SHP77 treated with DMSO at 0.1 percent for 48 hours (cell line): Measurements from ENCODE around the gene CCDC157.
"Not testable (repeated sequence)": the region's sequence is repeated elsewhere in the genome, so short reads cannot be mapped to it uniquely, and the experiment has no call there.

Experiments
- DNase-seq: peaks from one replicate; lab custom pipeline; 2025; lab: John Stamatoyannopoulos, UW

CCDC157 gene

DNA sequence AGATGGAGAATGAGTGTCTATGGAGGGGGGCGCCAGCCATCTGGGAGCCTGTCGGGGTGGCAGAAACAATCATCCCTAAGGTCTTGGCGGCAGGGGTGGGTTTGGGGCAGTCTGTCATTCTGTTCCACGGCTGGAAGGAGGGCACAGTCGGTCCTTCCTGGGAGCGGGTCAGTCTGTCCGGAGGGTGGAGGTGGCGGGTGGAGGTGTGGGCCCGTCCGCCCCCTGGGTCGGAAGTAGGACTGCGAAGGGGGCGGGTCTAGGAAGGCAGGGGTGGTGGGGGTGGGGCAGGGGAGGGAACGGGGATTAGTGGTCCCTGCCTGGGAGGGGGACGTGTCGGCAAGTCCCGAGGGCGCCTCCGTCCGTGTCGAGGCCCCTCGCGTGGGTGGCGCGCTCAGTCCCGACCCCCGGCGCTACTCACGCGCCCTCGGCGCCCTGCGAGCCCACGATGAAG lies 30.5 kb upstream of the CCDC157 start:
- DNase-seq, result no peak

DNA sequence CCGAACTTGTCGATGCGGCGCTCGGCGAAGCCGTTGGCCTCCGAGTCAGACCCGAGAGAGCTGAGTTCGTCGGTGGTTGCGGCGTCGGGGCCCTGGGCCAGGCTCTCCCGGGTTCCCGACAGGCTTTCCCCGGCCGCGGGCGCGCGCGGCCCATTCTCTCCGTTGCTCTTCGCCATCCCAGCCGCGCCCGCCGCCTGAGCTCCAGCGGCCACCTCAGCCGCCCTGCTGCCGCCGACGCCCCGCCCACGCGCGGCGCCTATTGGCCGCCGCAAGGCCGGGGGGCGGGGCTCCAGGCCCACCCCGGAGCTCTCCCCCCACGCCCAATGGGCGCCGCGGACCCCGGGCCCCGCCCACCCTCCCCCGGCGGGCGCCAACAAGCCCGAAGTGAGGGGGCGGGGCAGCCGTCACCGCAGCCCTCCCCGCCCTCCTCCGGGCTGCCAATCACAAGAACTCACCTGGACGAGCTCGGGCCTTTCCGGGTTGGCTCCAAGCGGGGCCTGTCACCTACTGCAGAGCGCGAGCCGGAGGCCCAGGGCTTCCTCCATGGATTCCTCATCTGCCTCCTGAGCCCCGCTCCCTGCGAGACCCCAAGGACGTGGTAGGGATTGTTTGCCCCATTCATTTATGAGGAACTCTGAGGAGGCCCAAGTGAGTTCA lies 30.0 kb upstream of the CCDC157 start, which contains the start of gene TBC1D10A:
TBC1D10A (minus strand) TSS at position 236 of the 657 bp plus-strand sequence; CDS start at position 176, 60 bp downstream.
- peak; percentile 85 for DNase-seq

DNA sequence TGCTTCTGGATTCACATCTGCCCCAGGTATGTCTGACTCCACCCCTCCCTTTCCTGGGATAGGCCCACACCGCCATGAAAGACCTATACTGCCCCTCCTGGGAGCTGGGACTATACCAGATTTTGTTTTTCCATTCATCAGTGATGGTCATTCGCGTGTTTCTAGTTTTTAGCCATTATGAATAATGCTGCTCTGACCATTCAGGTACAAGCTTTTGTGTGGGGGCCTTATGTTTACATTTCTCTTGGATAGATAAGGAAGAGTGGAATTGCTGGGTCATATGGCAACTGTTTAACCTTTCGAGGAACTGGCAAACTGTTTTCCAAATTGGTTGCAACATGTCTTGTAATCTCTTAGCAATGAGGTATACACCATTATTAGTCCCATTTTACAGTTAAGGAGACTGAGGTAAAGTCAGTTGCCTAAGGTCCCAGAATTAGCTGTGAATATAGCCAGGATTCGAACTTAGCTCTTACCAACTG lies 28.9 kb upstream of the CCDC157 start:
- DNase-seq, result no peak

DNA sequence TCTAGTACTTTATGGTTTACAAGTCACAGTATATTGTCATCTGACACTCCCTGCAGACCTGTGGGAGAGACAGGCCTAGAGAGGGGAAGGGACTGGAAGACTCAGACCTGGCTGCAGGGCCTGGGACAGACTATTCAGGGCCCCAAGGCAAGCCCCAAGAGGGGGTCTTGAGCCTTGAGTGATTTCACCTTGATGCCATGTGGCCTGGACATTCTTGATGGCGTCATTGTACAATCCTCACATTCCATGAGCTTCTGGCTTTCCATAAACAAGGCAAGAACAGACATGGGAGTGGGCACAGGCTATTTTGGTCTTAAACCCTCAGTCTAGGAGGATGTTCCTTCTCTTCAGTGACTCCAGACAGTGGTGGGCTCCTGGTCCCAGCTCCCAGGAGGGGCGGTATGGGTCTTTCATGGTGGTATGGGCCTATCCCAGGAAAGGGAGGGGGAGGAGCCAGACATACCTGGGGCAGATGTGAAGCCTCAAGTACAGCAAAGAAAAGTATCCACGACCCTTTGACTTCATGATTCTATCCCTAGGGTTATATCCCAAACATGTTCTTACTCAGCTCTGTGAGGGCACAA lies 28.2 kb upstream of the CCDC157 start:
- DNase-seq, result no peak

DNA sequence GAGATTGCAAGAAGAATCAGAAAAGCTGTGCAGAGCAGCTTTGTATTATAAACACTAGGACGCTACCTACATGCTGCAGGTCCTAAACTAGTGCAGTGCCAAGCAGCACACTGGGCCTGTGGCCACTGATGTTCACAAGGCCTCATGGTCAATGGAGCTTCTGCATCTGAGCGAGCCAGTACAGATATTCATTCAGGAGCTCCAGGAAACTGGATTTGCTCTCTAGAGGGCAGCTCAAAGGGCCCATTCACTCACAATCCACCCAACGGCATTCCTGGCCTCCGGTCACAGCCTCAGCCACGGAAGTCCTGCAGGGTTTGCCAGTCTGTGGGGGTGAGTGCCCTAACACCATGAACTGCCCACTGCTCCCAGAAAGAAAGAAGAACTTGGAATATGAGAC lies 24.3 kb upstream of the CCDC157 start:
- no peak for DNase-seq

DNA sequence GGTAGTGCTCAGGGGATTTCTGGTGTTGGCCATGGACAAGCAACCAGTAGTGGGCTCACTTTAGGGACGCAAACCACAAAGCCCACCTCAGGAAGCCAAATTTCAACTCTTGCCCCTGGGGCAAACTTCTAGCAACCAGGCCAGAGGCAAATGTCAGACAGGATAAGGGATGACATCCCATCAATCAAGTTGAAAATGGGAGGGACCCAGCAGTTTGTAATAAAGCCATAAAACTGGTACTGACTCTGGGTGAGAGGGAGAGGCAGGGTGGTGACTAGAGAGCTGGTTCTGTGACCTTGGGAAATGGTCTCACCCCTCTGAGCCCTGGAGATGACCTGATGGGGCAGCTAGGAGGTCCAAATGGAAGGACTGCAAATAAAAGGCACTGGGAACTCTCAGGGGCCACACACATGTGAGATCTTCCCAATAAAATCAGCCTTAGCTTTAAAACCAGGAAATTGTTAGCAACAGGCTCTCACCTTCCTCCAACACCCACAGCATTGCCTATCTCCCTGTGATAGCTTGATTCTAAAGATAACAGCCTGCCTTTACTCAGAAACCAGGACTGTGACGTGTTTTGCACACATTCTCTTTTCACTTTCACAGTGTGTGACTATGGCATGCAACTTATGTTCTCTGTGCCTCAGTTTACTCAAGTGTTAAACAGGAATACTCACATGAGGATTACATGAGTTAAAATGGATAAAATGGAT lies 23.7 kb upstream of the CCDC157 start:
- no peak for DNase-seq

DNA sequence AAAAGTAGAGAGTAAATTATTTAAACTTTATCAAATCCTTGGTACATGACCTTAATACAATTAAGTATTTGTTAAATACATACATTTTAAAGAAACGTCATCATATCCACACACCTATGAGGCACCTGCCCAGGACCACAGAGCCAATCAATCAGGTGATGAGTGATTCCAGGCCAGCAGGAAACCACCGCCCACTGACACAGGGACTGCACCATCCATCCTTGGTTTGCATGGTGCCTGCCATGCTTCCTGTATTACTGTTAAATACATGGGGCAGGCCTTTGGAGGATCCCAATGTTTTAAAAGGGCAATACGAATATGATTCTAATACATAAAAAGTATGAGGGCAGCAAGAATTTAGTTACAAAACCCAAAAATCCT lies 23.1 kb upstream of the CCDC157 start:
- DNase-seq, result no peak

DNA sequence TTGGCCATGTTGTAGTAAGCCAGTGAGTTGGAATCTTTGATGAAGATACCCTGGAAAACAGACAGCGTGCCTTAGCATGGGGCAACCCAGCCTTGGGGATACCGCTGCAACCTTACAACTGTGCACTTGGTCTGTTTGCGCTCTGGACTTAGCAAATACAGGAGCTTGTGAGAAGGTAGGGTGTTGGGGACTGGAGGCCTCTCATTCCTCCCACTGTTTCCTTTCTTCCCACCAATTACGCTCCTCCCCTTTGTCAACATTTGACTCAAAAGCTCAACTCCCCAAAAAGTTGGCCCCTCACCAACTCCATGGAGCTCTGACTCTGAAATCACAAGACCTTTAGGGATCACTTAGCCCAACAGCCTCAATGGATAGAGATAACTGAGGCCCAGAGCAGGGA lies 22.2 kb upstream of the CCDC157 start:
- DNase-seq, result no peak

DNA sequence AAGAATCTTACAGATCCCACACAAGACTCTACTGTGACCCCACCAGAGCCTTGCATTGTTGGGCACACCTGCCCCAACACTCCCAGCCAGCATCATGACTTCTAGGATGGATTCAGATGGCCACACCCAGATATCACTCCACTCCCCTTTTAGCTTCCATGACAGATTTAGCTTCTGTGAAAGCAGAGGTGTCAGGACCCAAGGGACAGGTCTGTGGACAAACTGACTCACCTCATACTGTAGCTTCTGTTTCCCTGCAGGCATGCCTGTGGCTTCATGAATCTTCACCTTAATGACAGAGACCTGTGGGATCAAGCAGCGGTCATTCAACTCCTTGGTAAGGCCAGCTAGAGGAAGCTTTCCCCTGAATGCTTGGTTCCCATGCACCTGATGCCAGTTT lies 21.6 kb upstream of the CCDC157 start:
- no peak for DNase-seq

DNA sequence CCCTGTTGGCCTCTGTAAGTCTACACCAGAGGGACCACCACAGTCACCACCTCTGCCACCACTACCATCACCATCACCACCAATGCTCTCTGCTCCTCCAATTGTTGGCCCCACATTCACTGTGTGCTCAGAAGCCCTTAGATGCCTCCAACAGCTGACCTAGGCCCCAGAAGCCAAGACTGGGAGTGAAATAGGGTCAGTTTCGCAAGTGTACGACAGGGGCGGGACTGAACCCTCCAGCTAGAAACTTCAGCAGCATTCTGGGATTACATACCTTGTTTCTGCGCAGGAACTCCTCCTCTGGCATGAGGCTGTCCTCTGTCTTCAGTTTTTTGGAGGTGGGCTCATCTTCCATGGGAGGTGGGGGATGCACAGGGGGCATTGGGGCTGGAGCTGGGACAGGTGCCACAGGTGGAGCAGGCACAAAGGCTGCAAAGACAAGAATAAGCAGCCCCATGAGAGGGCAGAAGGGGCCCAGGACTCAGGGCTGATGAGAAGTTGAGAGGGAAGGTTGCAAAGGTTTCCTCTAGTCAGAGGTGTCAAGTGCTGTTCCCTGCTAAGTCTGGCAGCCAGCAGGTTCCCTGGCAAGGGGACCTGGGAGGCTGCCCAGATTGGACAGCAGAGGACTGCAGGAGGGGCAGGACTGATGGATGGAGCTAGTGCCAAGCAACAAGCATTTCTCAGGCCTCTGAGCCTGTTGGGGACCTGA lies 19.9 kb upstream of the CCDC157 start:
- no peak for DNase-seq

DNA sequence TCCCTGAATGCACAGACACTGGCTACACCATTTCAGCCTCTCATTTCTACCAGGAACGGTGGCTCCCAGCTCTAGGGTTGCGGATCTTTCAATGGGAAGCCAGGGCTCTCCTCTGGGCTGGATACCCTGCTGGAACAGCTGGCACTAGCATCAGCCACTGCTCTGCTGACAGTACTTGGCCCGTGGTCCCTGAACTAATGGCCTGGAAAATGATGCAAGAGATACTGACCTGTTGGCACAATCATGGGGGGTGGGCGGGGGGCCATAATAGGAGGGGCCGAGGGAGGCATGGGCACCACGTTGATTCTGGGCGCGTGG lies 19.4 kb upstream of the CCDC157 start:
- no peak for DNase-seq

DNA sequence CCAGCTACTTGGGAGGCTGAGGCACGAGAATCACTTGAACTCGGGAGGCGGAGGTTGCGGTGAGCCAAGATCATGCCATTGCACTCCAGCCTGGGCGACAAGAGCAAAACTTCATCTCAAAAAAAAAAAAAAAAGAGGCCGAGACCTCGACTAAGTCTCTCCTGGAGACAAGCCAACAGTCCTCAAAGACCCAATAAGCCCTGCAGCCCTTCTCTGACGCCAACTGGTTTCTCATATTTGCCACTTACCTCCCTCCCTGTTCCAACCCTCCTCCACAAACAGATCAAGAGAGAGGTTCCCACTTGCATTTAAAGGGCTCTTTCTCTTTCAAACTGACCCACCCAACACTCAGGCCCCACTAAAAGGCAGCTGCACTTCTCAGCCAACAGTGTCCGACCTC lies 18.5 kb upstream of the CCDC157 start:
- DNase-seq, result not testable (repeated sequence)

DNA sequence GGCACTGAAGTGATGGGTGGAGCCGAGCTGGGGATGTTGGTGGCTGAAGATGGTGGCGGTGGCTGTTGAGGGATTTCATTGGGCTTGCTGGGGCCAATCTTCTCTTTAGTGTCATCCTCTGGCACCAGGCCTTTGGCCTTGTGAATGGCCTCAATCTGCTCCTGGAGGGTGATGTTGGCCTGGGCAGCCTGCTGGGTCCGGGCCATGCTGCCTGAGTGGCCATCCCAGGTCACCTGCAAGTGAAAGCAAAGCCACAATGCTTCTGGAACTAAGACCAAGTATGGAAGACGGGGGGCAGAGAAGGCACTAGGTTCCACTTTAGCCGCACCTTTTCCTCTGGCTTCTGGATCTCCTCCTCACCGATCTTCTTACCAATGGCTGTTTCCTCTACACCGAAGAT lies 18.0 kb upstream of the CCDC157 start:
- DNase-seq, result no peak

DNA sequence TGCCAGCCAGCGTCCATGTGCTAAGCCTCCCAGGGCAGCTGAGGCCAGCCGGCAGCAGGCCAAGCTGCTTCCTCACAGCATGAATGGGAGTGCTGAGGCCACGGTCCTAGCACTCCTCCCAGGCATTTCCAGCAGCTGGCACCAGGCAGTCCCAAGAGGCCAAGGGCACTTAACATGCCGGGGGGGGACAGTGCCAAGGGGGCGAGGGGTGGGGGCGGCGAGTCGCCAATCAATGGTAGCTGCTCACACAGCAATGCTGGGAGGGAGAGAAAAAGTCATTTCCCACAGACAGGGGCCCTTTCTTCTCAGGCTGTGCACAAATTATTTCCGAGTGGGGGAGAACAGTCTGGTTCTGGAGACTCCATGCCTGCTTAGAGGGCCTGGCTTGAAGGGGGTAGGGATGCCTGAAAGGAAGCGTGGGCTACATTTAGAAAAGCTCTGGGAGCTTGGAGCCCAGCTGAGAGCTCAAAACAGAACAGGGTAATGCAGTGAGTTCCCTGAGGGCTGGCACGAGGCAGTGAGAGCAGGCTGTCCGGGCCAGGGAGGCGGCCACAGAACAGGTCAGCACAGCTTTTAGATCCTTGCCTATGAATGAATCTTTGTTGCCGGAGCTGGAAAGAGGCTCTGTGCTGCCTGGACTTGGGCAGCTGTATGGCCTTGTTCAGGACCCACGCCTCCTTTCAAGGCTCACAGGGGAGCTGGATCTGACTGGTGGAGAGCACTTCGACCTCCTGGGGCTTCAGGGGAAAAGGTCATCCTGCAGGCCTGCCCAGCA lies 15.7 kb upstream of the CCDC157 start:
- DNase-seq, result no peak

DNA sequence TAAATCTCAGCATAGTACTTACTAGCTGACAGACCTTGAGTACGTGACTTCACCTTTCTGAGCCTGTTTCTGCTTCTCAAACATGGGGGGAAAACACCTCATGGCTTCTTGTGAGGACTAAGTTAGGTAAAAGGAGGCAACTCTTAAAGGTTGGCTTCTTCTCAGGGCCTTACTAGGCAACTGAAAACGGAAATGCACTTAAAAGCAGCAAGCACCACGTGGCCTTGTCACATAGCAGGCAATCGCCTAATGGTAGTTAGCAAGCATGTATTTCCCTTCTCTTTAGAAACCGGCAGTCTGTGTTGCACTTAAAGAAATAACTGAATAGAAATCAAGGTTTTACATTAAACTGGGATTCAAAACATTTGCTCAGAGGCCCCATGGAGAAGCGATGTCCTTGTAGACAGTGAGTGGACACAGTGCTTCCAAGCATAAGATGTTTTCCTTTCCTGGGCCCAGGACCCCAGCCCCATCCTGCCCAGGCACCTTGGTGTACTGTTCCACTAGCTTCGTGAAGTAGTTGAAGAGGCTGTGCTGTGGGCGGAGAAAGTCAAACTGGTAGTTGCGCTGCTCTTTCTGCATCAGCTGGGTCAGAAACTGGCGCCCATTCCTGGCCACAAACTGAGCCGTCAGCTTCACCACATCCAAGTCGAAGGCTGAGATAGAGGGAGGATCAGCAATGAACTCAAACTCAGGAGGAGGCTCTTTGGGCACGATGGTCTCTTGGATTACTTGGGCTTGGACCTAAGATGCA lies 12.2 kb upstream of the CCDC157 start:
- no peak for DNase-seq

DNA sequence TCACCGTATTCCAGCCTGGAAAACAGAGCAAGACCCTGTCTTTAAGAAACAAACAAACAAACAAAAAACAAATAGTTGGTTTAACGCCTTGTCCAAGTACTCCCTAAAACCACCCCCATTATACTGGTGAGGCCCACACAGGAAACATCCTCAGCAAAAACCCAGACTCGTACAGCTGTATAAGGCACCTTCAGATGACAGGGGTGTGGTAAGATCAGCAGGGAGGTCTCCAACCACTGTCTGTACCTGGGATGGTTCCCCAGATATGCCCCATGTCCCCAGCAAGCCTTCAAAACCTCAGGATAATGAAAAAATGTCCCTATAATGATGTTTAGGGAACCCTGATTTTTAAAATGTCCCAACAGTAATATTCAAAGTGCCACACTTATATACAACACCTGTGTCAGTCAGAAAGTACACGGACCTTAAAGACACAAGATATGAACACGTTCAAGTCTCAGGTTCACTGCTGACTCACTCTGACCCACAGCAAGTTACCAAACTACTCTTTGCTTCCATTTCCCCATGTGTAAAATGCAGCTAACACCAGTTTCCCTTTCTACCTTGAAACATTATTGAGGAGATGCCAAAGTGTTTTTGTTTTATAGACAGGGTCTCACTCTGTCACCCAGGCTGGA lies 9.4 kb upstream of the CCDC157 start:
- DNase-seq, result no peak

DNA sequence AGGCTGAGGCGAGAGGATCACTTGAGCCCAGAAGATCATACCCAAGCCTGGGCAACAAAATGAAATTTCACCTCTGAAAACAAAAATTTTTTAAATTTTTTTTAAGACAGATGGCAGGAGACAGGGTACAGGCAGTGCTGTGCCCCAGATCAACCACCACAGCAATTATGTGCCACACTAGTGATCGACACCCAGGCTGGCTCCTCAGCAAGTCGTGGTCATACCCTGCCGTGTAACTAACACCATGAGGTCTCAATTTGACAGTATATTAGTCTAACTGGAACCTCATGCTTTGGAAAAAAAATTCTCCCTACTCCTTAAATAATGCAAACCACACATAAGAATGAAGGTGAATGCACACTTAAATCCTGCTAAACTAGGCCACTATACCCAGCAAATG lies 8.4 kb upstream of the CCDC157 start:
- no peak for DNase-seq

DNA sequence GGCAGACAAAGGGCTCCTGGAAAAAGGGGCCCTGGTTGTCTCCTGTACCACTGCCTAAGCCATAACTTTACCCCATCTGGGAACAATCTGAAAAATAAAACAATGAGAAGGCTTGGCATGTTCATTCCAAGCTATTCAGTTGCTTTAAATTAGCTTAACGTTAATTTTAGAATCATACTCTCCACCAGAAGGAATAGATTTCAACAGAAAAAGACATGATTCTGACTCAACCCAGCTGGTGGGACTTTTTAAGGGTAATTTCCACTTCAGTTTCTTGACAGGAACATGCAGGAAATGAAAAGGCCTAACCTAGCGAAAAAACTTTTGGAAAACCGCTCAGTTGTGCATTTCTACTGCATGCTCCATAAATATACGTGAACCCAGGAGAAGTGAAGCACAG lies 8.0 kb upstream of the CCDC157 start:
- no peak for DNase-seq

DNA sequence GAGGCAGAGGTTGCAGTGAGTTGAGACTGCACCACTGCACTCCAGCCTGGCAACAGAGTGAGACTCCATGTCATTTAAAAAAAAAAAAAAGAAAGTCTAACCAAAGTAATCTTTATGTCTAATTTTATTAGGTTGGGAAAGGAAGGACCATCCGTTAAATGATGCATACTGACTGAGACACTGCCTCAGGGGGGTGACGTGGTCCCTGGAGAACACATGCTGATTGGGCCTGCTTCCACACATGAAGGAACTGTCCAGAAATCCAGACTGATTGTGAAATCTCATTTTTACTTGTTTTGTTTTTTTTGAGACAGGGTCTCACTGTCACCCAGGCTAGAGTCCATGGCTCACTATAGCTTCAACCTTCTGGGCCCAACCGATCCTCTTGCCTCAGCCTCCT lies 5.6 kb upstream of the CCDC157 start:
- DNase-seq, result no peak

DNA sequence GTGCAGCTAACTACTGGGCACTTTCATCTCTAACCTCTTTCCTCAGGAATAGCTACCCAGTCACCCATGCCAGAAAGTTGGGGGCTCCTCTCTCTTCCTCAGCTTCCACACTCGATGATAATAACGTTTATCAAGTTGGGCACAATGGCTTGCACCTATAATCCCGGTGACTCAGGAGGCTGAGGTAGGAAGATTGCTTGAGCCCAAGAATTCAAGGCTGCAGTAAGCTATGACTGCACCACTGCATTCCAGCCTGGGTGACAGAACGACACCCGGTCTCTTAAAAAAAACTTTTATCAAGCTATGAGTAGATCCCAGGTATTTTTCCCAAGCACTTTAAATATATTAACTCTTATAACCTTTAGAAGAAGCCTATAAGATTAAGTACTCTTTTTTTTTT lies 2.2 kb upstream of the CCDC157 start:
- no peak for DNase-seq

DNA sequence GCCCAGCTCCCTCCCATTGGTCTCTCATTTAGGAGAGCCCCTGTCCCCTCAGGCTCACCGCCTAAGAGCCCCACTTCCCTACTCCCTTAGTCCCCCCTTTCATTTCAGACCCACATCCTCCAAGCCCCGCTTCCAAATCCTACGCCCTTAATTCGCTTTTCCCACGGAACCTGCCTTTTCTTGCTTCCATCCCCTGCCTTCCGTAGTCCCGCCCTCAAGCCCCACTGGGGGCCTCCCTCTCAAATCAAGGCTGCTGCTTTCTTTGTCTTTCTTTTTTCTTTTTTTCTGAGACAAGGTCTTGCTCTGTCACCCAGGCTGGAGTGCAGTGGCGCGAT lies 396 bp downstream of the CCDC157 start:
- no peak for DNase-seq
